HG03439 (cell line): ENCODE measurements around the gene TMEM143.
"Not testable (repeated sequence)": the region's sequence is repeated elsewhere in the genome, so short reads cannot be mapped to it uniquely, and the experiment has no call there.

Experiments
- ATAC-seq: cut with Tn5 transposase; IDR thresholded peaks from one replicate; pipeline ENCODE4 v1.9.1; 2021; ENCODE audit warnings: mild to moderate bottlenecking, moderate library complexity; ENCODE audit not compliant: unreplicated experiment

TMEM143 gene

DNA sequence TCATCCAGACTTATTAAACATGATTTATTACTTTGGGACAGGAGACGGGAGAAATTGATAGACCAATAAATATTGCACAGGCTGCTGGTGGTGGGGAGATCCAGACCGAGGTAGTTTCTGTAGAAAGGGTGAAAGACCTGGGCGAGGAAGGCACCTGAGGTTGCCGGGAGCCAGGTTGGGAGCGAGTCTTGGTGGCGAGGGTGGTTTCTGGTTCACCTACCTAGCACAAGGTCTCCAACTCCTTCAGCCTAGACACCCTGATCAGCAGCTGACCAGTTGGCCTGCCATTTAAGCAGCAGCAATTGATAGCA, 31.4 kb downstream of the TMEM143 start:
- no peak for ATAC-seq

DNA sequence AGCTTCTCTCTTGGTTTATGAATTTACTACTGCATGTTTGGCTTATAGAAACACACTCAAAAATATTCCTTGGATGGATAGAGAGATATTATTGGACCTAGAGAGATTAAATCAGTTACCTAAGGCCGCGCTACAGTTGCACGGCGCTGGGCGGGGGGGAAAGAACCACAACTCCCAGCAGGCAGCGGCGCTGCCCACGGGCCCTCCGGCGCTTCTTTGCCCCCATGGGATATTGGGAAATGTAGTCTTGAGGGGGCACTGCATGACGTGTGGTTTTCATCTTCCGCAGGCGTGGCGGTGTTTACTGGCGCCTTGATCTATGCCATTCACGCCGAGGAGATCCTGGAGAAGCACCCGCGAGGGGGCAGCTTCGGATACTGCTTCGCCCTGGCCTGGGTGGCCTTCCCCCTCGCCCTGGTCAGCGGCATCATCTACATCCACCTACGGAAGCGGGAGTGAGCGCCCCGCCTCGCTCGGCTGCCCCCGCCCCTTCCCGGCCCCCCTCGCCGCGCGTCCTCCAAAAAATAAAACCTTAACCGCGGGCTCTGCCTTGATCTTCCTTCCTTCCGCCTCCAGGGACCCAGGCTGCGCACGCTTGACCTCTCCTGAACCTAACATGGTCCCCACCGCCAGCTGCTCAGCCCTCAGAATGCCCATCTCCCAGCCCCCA, 33.6 kb downstream of the TMEM143 start:
- ATAC-seq, result peak; percentile 29

DNA sequence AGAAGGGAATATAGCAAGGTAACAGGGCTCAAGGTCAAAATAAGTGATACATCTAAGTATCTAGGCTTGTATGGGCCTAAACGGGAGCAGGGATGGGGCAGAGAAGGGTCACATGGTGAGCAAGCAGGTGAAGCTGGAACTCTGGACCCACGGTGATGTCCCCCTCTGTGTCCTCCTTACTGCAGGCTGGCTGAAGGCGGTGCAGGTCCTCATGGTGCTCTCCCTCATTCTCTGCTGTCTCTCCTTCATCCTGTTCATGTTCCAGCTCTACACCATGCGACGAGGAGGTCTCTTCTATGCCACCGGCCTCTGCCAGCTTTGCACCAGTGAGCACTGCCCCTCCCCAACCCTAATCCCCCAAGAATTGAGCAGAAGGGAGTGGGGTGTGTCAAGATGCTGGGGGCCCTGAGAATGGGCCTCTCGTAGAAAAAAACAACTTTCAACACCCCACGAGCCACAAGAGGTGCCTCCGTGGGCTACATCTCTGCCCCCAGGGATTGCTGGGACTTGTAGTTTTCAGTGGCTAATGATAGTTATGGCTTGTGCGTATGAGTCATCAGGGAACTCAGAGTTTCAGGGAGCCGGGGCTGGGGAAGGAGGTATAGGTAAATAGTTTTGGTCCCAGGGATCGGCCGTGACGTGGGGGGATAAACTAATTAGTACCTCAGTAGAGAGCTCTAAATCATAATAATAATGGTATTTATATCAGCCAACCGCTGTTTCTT, 34.4 kb downstream of the TMEM143 start:
- ATAC-seq, result no peak

DNA sequence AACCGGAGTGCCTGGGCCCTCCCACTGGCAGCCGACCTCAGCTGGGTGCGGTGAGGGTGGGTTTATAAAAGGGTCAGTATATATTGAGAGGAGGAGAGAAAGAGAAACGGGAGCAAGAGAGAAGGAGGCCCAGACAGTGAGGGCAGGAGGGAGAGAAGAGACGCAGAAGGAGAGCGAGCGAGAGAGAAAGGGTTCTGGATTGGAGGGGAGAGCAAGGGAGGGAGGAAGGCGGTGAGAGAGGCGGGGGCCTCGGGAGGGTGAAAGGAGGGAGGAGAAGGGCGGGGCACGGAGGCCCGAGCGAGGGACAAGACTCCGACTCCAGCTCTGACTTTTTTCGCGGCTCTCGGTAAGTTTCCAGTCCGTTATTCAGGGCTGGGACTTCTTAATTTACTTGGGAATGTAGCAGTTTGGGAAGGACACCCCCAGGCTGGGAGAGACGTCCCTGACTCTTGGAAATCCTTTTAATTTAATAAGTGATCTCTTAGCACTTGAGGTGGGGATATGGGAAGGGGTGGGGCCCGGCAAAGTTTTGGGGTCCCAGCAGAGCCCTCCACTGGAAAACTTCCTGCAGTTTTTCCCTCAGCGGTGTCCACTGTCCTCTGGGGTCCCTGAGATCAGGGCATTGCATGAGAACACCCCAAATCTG, 38.4 kb downstream of the TMEM143 start, which contains the start of gene EMP3:
Gene EMP3, plus strand, starts transcription at position 288 of the 646 bp plus-strand sequence. CDS start 1,293 bp downstream, outside the sequence.
- ATAC-seq, result no peak

- peak; percentile 64 for ATAC-seq
Observed at GRCh38 chr19:48321622-48322591, 41.8 kb downstream of the TMEM143 start.

DNA sequence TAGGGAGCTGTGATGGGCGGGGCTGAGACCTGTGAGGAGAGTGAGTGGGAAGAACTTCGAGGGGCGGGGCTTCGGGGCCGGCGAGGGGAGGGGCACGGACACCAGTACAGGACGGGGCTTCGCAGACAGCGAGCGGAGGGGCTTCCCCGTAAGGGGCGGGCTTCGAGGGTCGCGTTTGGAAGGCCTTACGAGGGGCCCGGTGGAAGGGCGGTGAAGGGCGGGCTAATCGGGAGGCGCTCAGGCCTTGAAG, 42.4 kb downstream of the TMEM143 start:
- peak; percentile 41 for ATAC-seq

DNA sequence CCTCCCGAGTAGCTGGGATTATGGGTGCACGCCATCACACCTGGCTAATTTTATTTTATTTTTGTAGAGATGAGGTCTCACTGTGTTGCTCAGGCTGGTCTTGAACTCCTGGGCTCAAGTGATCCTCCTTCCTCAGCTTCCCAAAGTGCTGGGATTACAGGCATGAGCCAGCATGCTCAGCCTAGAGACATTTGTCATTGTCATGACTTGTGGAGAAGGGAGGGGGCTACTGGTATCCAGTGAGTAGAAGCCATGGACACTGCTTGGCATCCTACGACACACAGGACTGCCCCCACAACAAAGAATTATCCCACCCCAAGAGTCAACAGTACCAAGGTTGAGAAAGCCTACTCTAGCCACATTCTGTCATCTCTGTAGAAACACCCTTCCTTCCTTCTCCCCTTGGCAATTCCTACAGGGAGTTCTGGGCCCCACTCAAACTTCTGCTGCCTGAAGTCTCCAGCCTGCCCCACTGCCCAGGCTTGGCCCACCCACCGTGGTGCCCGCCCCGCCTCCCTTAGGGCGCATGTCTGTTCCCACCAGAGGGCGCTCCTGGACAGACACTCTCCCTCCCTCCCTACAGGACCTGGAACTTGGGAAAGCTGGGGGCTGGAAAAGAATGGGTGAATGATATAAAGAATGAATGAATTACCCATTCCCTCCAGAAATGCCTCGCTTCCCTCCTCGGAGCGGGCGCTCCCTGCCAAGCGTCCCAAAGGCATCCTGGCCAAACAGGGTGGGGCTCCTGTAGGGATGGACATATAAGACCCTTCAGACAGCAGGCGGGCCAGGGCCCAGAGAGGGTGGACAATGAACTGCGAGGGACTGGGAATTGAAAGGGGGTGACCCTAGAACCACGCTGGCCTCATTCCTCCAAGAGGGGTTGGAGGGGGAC, 43.8 kb downstream of the TMEM143 start:
- no peak for ATAC-seq

GRCh38 chr19:48318286-48318987, 45.3 kb downstream of the TMEM143 start:
- no peak for ATAC-seq

DNA sequence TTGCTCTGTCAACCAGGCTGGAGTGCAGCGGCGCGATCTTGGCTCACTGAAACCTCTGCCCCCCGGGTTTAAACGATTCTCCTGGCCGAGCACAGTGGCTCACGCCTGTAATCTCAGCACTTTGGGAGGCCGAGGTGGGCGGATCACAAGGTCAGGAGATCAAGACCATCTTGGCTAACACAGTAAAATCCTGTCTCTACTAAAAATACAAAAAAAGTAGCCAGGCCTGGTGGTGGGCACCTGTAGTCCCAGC, 46.1 kb downstream of the TMEM143 start:
- not testable (repeated sequence) for ATAC-seq

DNA sequence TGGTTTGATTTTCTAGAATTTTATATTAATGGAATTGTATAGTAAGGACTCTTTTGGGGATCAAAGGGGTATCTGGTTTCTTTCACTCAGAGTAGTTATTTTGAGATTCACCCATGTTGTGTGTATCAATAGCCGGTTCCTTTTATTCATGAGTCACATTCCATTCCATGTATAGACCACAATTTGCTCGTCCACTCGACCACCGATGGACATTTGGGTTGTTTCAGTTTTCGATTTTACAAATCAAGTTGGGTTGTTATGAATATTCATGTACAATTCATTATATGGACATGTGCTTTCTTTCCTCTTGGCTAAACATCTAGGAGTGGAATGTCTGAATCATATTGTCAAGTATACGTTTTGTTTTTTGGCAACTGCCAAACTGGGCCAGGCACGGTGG, 48.0 kb downstream of the TMEM143 start:
- no peak for ATAC-seq

DNA sequence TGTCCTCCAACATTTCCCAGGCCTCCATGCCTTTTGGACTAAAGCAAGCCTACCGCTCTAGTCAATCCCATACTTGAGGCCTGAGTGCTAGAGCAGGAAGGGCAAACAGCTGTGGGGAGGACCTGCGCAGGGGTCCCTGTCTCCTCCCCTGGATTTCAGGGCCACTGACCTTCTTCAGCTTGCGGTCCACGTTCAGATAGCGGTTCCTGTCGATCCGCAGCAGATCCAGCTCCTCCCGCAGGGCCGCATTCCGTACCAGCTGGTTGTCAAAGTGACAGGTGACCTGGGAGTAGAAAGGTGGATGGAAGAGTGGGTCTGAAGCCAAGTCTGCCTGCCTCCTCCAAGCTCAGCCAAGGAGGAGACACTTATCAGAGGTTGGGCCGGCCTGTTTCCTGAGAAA, 52.4 kb downstream of the TMEM143 start:
- no peak for ATAC-seq

DNA sequence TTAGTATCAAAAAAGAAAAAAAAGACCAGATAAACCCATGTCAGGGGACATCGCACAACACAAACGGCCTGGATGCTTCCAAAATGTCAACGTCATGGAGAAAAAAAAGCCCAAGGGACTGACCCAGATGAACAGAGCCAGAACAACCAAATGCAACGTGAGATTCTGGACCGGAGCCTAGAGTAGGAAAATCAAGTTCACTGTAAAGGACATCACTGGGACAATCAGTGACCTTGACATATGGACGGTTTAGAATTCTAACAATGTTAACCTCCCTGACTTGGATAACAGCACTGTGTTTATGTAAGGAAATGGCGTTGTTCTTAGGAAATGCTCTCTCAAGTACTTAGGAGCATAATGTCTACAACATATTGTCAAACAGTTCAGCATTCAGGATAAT, 53.5 kb downstream of the TMEM143 start:
- ATAC-seq, result no peak

GRCh38 chr19:48309731-48310130, 54.0 kb downstream of the TMEM143 start:
- ATAC-seq, result not testable (repeated sequence)

GRCh38 chr19:48308631-48309586, 54.8 kb downstream of the TMEM143 start:
- no peak for ATAC-seq

DNA sequence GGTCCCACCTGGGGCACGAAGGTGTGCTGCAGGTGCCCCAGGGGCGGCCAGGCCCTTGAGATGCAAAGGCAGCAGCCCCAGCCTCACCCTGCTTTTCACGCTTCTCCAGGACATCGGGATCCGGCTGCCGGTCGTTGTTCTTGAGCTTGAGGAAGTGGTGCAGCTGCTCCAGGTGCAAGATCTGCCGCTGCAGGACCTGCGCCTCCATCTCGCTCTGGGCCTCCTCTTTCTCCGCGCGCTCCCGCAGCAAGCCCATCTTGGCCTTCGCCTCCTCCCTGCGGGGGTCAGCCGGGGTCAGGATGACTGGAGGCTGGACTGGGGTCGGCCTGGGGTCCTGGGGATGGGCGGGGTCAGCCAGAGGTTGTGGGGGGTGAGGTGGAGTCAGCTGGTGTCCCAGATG, 59.9 kb downstream of the TMEM143 start:
- ATAC-seq, result no peak

DNA sequence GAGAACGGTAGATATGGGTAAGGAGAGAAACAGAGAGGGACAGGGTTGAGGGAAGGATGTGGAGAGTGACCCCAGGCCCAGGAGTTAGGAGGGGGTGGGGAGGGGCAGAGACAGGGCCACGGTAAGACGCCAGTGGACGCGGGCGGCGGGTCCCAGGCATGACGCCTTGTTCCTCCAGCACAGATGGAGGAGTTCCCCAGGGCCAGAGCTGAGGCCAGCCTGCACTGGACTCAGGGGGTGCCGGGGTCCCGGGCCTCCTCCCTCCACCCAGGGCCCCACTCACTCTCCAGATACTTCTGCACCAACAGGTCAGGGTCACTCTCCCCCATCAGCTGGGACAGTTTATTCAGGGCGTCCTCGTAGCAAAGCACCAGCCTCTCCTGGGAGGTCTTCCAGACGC, 60.4 kb downstream of the TMEM143 start:
- no peak for ATAC-seq

DNA sequence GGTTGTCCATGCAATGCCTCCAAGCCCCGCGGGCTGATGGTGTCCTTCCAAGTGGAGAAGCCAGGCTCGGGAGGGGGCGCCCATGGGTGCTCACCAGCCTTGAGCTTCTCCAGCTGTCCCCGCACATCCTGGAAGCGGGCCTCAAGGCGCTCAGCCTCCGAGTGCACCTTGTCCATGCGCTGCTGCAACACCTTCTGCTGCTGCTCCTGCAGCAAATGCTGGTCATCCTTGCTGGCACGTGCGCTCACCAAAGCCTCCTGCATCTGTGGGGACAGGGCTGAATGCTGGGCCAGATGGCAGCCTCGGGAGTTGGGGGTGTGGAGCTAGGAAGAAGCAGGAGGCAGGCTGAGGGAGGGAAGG, 61.2 kb downstream of the TMEM143 start:
- no peak for ATAC-seq

DNA sequence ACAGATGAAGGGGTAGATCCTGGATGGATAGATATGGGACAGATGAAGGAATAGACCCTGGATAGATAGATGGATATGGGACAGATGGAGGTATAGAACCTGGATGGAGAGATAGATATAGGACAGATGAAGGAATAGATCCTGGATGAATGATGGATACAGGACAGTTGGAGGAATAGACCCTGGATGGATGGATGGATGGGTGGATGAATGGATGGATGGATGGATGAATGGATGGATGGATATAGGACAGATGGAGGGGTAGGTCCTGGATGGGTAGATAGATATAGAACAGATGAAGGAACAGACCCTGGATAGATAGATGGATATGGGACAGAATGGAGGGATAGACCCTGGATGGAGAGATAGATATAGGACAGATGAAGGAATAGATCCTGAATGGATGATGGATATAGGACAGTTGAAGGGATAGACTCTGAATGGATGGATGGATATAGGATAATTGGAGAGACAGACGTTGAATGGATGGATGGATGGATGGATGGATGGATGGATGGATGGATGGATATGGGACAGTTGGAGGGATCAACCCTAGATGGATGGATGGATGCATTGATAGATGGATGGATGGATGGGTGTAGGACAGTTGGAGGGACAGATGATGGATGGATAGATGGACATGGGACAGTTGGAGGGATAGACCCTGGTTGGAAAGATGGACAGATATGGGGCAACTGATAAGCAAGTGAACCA, 61.7 kb downstream of the TMEM143 start:
- no peak for ATAC-seq
